Neural cell (in vitro differentiated cells): Measurements from ENCODE around the gene STK24.

ENCODE experiments used
- EZH2 ChIP-seq: fragments of 200-600, 300-800 bp; shearing (Covaris generic), sonication (generic); IDR thresholded peaks from 2 replicates; pipeline ENCODE4 v1.6.1; 2014; ENCODE audit warnings: antibody characterized with exemption, low read length, borderline replicate concordance, mild to moderate bottlenecking; ENCODE audit not compliant: insufficient read depth, poor library complexity, severe bottlenecking
- TF ChIP-seq, protein P1 (sequence below): fragments of 450-650 bp; IDR thresholded peaks from 2 replicates; pipeline ENCODE4 v1.5.1; 2014; ENCODE audit warnings: antibody characterized with exemption, mild to moderate bottlenecking, moderate library complexity; ENCODE audit not compliant: poor library complexity, severe bottlenecking

DNA sequence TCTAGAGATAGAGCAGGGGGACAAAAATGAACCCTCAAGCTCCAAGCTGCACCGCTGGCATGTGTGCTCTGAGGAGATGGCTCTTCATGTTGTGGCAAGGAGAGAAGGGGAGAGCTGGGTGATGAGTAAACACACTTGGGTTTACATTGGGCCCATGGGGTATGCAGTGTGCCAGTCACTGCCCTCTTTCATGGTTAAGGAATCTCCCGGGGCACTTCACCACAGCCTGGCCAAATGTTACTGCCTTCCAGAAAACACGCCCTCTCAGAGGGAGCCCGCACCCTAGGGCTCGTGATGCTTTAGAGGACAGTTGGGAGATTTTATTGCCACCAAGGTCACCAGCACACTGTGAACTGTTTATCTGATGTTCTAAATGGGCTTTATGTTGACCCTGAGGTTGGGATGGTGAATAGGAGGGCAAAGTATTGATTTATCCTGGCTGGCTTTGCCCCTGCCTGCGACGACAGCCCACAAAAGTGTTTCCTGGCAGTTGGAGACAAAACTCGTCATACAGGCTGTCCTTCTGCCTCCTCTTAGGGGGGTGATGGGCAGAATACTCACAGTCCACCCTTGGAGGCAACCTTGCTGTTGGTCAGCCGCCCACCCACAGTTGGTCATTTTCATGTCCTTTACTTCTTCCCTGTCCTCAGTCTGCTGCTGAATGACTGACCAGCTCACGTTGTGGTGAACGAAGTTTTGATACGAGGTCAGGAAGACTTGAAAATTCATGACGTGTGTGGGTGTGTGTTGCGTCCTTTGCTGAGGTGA is 156.9 kb downstream of the STK24 start:
- TF ChIP-seq, protein P1, sequence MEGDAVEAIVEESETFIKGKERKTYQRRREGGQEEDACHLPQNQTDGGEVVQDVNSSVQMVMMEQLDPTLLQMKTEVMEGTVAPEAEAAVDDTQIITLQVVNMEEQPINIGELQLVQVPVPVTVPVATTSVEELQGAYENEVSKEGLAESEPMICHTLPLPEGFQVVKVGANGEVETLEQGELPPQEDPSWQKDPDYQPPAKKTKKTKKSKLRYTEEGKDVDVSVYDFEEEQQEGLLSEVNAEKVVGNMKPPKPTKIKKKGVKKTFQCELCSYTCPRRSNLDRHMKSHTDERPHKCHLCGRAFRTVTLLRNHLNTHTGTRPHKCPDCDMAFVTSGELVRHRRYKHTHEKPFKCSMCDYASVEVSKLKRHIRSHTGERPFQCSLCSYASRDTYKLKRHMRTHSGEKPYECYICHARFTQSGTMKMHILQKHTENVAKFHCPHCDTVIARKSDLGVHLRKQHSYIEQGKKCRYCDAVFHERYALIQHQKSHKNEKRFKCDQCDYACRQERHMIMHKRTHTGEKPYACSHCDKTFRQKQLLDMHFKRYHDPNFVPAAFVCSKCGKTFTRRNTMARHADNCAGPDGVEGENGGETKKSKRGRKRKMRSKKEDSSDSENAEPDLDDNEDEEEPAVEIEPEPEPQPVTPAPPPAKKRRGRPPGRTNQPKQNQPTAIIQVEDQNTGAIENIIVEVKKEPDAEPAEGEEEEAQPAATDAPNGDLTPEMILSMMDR: no peak
- TF ChIP-seq EZH2: no peak
